ENCODE results near the gene GPR17.

GPR17 gene

GRCh38 chr2:127654838-127655175, 8.9 kb downstream of the GPR17 start:
- DNase-seq: no peak

- no peak for DNase-seq
Measured at GRCh38 chr2:127655209-127656073, 9.5 kb downstream of the GPR17 start.

DNA sequence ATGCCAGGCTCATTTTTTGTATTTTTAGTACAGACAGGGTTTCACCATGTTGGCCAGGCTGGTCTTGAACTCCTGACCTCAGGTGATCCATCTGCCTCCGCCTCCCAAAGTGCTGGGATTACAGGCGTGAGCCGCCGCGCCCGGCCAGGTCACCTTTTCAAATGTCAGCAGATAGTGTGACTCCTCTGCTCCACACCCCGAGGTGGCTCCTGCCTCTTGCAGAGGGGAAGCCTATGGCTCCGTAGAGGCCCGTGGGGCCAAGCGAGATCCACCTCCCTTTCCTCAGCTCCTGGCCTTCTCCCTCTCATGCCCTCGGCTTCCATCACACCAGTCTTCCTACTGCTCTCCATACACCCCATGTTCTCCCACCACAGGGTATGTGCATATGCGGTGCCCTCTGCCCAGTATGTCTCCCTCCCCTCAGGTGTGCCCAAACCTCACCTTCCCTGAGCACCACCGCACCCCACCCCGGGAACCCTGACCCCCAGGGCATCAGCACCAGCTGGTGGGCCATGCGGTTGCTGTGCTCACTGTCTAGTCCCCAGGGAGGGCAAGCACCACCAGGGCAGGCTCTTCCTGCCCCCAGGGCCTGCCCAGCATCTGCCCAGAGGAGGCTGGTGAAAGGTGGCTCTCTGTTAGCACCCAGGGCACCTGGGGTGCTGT, 10.7 kb downstream of the GPR17 start:
- DNase-seq: no peak

DNA sequence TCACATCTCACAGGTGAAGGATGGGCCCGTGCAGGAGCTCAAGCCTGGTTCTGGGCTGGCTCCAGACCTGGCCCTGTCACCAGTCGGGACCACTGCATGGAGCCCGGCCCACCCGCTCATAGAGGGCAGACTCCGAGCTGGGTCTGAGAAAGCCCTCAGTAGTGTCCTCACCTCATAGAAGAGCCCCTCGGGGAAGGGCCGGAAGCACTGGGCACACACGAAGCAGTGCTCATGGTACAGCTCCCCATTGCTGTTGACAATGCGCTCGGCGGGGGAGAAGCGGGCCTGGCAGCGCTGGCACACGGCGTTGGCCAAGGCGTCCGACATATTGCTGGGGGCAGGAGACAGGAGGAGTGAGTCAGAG, 11.3 kb downstream of the GPR17 start:
- no peak for DNase-seq

DNA sequence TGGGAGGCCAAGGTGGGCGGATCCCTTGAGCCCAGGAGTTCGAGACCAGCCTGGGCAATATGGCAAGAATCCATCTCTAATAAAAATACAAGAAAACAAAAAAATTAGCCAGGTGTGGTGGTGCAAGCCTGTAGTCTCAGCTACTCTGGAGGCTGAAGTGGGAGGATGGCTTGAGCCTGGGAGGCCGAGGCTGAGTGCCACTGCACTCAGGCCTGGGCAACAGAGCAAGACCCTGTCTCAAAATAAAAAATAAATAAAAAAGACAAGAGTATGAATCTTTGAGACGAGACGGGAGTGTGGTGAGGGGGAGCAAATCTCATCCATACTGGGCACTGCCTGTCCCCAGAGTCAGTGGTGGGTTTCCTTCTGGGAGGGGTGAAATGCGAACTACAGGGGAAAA, 12.2 kb downstream of the GPR17 start:
- DNase-seq: no peak

DNA sequence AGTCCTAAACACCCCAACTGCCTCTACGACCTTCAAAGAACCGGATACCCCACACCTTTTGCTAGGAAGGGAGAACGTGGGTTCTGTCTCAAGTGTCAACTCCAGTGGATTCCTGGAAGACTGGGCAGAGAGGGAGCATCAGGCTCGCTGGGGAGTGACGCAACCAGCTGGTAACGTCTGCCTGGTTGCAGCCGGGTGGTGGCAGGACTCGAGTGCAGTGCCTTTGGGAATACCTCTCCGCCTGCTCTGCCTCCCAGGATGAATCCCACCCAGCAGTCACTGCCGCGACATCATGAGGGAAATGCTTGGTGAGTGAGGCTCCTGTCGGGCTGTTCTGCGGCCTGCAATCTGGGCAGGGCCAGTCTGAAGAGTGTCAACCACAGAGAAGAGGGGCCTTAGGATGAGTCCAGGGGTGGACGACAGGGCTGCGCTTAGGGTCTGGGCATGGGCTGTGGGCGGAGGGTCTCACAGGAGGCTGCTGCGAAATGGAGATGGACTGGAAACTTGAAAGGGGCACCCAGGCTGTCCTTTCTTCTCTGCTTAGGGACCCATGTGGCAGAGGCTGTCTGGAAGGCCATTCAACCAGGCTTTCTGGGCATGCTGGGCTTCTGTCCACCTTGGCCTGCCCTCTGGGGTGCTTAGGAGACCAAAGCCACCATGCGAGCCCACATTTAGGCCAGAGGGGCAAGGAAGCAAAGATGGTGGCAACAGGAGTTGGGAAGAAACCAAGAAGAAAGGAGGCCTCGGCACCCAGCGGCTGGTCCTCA, 12.9 kb downstream of the GPR17 start:
- DNase-seq: no peak

DNA sequence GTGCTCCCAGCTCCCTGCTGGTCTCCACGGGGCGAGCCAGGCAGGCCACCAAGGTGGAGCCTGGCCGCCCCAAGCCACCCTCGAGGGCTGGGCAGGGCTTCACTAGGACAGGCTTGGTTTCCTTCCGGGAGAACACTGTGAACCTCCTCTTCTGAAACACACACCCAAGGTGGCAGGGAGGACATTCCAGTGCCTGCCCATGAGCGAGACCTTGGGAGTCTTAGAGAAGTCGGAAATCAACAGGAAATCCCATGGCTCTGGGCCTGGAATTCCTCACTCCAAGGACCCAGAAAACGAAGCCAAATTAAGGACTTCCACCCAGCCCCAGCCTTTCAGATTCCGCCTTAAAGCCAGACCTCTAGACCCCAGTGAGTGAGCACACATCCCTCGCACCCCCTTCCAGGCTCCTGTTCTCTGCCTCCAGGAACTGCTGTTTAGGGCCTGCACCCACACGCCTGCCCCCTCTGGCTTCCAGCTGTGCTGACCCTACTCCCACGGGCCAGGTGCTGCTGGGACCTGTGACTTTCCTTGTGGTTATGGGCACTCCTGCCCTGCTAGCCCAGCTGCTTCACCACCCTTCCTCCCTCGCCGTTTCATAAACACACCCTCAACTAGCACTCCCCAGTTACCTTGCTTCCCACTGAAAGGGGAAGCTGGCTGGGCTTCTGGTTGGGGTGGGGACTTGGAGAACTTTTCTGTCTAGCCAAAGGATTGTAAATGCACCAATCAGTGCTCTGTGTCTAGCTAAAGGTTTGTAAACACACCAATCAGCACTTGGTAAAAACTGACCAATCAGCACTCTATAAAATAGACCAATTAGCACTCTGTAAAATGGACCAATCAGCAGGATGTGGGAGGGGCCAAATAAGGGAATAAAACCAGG, 13.7 kb downstream of the GPR17 start:
- no peak for DNase-seq

- DNase-seq: no peak
Measured at GRCh38 chr2:127660291-127660578, 14.3 kb downstream of the GPR17 start.

DNA sequence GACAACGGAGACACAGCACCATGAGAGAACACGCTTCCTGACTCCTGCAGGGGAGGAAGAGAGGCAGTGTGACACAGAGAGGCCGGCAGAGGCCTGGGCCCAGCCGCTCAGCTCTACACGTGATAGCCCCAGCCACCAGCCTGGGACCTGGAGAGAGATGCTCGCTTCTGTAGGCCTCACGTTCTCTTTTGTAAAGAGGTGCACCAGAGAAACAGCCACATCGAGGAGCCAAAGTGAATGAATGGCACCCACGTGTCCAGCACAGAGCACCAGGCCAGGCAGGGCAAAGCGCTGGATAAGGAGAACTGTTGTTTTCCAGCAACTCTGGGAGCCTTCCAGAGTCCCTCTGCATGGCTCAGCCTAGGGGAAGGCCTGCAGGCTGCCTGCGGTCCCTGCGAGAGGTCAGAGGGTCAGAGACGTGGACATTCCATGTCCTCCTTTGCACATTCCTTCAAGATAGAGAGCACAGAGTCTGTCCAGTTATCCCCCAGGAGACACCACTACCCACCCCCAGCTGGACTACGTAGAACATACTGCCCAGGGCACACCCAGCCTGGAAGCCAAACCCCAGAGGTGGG, 15.2 kb downstream of the GPR17 start:
- peak; percentile 18 for DNase-seq

- peak; percentile 60 for DNase-seq
Measured at GRCh38 chr2:127661949-127662510, 16.1 kb downstream of the GPR17 start.

DNA sequence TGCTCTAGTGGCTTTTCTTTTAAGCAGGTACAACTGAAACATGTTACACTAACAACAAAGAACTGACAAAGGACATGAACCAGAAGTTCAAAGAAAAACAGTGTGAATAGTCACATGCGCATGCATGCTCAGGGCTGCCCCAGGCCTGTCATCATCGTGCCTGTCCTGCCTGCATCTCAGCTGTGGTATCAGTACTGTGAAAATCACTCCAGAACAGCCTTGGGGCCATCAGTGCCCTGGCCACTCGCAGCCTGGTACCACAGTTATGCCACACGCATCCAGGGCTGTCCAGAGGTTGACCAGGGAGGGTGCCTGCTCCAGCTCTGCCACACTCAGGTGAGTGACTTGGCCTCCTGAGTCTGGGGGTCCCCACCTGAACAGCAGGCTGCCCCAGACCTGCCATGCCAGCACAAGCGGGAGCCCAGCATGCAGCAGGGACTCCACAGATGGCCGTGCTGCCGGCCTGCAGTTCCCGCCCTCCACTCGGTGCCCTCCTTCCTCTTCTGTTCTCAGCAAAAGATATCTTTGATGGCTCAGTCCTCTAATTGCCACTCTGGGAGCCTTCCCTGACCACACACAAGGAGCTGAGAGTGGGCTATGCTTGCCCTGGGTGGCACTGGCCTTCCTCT, 17.1 kb downstream of the GPR17 start:
- no peak for DNase-seq

GRCh38 chr2:127663566-127664064, 17.7 kb downstream of the GPR17 start:
- DNase-seq: no peak

DNA sequence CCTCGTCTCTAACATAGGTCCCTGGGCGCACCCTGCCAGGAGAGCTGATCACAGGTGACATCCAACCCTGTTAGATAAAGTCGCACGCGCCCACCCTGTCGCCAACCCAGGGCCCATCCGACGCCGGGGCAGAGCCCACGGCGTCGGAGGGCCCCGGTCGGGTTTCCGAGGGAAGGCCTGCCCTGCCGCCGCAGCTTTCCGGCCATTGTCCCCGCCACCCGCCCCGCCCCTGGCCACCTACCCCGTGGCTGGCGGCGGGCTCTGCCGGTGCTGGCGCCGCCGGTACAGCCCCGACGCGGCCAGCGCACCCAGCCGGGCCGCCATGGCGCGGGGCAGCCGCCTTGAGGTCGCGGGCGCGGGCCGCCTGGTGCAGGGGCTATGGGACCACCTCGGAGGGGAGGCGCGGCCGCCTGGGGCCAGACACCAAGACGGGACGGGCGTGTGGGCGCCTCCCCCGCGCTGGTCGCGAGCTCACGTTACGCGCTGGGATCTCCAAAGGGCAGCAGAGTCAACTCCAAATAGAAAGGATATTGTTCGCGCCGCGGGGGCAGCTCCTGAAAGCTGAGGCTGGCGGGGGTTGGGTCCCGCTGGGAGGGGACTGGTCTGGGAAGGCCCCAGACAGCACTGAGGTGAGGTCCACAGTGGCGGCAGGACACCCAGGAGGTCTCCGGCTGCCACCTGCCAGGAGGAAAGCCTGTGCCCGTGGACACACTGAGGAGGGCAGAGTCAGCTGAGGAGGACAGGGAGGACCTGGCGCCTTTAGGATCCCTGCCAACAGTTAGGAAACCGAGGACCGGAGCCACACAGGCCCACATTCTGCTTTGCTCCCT, 18.3 kb downstream of the GPR17 start:
- no peak for DNase-seq

DNA sequence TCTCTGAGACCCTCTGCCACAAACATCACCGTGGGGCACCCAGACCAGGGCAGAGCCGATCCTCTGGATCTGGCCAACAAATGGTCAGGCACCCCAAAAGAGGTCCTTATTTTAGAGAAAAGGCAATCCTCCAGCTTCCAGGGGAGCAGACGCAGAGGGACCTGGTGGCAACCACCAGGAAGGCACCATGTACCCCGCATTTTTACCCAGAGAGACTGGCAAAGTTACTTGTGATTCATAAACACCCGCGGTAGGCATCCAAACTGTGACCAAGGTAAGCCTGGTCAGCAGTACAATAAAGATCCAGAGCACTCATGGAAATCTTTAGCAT, 18.9 kb downstream of the GPR17 start:
- no peak for DNase-seq

GRCh38 chr2:127665267-127665893, 19.4 kb downstream of the GPR17 start:
- no peak for DNase-seq

DNA sequence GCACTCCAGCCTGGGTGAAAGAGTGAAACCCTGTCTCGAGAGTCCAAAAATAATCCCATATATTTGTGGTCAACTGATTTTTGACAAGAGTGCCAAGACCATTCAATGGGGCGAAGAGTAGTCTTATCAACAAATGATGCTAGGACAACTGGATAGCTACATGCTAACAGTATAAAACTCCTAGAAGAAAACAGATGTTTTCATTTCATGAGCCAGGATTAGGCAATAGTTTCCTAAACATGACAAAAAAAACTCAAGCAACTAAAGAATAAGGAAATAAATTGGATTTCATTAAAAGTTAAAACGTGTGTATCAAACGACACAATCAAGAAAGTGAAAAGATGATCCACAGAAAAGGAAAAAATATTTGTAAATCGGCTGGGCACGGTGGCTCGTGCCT, 23.1 kb downstream of the GPR17 start:
- DNase-seq: no peak

DNA sequence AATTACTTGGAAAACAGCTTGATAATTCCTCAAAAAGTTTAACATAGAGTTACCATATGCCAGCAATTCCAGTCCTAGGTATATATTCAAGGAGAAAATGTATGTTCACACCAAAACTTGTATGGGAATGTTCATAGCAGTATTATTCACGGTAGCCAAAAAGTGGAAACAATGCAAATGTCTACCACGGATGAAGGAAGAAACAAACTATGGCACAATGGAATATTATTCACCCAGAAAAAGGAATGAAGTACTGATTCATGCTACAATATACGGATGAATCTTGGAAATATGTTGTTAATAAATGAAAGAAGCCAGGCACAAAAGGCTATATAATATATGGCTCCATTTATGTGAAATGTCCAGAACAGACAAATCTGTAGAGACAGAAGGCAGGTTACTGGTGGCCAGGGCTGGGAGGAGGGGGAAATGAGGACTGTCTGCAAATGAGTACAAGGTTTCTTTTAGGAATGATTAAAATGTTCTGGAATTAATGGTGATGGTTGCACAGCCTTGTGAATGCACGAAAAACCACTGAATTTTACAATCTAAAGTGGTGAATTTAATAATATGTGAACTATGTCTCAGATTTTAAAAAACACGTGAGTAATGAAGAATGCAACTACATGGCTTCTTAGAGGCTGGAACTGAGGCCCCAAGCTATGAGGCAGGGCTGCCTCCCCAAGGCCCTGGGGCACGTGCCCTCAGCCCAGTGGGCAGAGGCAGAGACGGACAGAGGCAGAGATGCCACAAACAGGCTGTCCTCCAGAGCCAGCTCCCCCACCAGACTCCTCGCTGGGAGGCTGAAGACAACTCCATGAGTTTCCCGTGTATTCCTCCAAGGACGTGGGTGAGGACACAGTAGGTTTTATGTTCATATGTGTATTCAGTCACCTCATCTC, 24.4 kb downstream of the GPR17 start:
- DNase-seq: peak; percentile 35

GRCh38 chr2:127670957-127671290, 25.0 kb downstream of the GPR17 start:
- DNase-seq: no peak

Data from fibroblast of skin of back (primary cell).